Renal cortex interstitium (tissue), 11 donors: ENCODE measurements around the gene PTPRN2. TPM values are rescaled to one million over a fixed set of nuclear protein-coding genes. Genes with fewer than 3 reads are reported as not detected.

Experiments used
- DNase-seq, 11 donors: peaks; one replicate each; pipeline ENCODE4 v3.0.0-alpha.2; 2013; ENCODE audit warnings: low read depth in 9 of 11, low spot score in 4 of 11; ENCODE audit errors: extremely low read depth in 1 of 11
- polyA plus RNA-seq, 3 donors: library from polyadenylated mRNA; unstranded; fragments of 120-200 nt; gene quantifications; one replicate each; pipeline ENCODE4 v1.2.1, GENCODE V29; 2013; ENCODE audit not compliant: insufficient read length in 3 of 3

The PTPRN2 gene
- polyA plus RNA-seq, 3 donors, result 6.0 to 7.7 (median 7.2) TPM

DNA sequence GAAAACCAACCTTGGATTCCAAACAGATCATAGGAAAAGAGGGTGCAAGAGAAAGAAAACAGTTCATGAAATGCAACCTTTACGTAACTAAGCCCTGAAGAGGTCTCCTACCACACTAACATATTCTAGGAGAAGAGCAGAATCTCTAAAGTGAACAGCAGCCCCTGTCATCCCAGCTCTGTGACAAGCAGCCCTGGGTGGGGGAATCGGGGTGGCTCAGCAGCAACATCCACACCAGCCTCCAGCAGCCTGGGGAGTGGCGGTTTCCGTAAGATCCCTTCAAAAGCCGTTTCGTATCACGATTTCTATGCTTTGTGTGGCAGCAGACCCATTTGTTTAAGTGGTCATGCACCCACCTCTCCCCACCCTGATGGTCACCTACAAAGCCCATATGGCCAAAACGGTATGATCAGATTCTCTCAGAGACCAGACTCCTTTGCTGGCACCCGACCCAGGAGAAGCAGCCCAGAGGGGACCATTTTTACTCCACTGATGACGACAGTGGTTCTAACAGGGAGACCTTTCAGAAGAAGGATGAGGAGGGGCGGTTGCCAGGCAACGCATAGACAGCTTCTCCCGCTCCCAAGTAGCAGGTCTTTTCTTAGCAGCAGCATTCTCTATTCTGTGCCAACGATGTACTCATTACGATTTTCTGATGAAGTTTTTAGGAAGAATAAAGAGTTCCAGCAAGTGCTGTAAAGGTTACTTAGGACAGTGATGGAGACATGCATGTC lies 950.2 kb downstream of the PTPRN2 start:
- DNase-seq, result no peak

DNA sequence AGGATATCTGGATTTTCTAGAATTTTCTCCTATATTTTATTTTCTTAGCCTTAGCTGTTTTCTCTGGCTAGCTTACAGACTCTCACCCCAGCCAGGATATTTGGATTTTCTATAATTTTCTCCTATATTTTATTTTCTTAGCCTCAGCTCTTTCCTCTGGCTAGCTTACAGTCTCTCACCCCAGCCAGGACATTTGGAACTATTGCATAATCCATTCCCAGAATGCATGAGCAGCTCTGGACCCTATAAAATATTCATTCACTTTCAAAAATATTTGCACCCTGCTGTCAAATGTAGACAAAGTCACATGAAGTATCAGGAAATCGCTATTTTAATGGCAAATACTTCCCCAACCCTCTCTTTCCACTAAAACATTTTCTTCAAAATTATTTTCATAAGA lies 952.0 kb downstream of the PTPRN2 start:
- DNase-seq, result no peak

DNA sequence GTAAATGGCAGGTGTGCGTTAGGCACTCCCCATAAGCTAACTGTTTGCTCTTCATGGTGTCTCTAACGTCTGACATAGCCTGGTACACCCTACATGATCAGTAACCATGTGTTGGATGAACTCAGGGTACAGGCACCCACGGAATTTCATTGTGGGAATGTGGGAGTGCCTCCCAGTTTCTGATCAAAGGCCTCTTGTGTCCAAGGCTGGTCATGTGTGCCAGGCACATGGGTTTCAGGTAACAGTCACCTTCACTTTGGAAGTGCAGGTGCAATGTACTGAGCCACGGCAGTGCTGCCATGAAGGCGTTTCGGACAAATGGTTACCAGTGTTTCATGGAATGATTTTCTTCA lies 952.5 kb downstream of the PTPRN2 start:
- DNase-seq, result no peak

DNA sequence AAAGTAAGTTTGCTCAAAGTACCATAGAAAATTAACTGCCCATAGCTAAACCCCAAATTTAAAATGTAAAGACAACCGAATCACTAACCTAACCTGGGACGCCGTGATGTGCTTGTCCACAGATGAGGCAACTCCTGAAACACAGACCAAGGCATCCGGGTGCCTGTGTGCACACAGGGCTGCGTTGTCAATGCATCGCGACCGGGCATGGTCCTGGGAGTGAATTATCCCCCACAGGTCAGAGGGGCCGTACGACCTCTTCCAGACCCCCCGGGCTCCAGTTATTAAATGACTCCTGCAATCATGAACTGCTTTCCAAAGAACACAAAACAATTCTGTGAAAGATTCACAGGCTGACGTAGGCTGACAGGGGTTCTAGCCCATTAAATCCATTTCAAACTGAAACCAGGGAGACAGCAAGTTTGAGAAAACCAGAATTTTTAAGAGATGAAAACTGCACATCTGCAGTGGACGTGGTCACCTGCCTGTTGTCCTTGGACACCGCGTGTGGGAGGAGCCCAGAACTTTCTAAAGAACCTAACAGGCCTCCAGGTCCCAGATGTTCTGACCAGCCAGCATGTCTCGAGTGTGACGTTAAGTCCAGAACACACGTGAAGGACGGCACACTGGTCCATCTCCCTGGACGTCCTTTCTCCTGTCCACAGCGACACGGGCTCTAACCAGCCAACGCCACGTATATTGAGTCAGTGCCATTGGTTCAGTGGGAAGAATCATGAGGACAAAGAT lies 953.0 kb downstream of the PTPRN2 start:
- no peak for DNase-seq

DNA sequence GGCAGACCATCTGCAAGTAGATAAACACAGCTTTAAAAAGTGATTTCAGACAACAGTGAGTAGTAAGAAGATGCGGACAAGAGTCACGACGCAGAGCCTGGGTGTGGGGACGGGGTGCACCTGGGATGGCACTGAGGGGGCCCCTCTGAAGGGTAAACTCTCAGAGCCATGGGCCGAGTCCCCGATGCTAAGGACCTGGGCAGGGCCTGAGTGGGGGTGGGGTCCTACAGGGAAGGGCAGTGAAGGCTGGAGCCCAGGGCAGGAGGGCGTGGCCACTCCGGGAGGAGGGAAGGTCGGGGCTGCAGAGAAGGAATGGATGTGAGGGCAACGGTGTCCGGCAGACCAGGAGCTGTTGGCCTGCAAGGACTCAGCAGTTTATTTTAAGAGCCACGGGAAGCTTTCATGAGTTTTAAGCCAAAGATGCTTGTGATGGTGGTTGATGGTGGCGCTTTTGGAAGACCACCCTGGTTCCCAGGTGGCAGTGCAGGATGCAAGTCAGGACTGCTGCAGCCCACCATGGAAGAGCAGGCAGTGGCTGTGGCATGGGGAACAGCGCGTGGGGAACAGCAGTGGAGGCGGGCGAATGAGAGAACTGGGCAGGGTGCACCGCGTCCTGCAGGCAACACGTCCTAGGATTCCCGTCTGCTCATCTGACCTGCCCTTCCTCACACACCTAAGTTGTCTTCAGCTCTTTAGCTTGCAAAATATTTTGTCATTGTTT lies 954.0 kb downstream of the PTPRN2 start:
- DNase-seq, result no peak

DNA sequence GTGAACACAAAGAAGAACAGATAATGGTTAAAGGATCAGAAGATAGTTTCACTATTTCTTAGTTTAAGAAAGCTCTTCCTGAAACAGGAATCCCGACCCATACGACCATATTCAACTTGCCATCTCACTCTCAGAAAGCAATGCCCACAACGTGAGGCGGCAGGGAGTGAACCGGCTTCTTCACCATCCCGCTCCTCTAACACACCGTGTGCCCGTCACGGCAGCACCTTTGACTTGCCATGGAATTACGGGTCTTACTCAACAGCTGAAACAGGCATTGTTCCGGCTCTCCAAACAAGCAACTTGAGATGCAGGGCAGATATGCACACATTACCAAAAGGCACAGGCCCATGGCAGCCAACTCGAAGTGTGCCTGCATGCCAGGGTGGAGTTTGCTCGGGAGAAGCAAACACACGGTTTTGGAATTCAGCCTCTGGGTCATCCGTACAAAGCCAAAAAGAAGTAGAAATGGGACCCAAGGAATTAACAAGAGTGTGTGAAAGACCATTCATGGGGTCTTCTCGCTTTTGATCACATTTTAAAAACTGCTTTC lies 957.2 kb downstream of the PTPRN2 start:
- no peak for DNase-seq

DNA sequence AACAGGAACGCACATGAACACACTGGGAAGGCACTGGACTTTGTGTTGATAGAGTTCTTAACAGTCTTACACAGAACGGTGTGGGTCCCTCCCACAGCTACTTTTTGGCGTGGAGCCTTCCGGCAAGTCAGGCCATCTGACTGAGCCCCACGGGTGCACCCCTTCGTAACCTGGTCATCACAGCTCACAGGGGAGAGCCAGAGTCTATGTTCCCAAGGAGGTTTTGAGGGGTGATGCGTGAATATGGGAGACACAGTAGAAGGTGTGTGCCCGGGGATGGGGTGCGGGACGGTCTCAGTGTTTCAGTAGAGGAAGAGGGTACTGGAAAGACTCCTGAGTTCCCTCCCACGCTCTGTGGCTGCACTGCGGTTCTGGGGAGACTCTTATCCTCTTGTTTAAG lies 959.2 kb downstream of the PTPRN2 start:
- no peak for DNase-seq

DNA sequence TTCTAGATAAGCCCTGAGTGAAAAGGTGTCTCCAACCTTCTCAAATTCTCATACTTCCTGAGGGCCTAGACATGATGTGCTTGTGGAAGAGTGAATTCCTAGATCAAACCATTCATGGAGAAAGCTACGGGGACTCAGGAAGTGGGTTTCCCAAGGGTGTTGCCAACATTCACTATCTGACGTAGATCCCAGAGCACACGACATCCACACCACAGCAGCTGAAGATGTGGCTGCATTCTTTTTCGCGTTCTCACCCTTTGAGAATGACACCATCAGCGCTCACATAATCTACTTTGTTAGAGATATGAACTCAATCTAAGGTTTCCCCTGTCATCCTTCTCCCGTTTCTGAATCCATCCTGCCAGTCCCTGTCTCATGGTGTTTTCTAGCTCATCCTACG lies 960.0 kb downstream of the PTPRN2 start:
- no peak for DNase-seq

DNA sequence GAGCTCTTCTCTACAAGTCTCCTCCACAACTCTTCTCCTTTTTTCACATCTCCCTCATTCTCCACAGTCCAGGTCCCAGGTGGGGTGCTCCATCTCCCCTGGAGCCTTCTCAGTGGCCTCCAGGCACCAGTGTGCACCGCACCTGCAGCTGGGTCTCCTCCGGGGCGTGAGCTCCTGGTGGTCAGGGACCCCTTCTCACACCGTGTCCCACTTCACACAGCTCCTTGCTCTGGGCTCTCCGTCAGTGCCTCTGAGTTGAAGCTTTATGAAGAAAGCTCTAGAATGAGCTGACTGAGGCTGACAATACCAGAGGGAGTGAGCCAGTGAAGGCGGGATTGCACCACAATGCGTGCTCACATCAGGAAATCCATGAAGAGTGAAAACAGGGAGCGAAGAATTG lies 960.6 kb downstream of the PTPRN2 start:
- no peak for DNase-seq

DNA sequence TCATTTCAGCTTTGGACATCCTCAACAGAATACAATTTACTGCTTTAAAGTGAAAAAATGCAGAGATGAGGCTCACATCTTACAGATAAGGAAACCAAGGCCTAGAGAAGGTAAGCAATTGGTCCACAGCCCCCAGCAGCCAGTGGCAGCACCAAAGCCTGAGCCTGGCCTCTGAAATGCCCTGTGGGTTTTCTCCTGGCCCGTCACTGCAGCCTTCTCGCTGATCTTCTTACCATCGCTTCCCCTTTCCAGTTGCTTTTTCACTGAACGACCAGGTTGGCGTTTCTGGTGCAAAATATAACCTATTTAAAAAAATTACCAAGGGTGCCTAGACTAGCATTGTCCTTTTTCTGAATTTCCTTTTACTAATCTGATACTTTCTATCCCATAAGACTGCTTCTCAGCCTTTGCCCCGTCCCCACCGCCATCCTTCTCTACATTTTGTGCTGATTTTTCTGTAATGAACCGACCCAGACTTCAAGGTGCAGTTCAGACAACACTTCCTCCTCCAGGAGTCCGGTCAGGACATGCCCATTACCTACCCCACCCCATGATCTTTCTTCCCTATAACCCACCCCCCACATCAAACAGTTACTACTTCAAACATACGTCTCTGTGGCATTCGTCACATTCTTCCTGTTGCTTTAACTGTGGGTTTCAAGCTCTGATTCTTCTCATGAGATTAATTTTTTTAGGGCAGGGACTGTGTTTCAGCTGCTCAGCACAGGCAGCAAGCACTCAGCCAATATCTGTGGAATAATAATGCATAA lies 961.5 kb downstream of the PTPRN2 start:
- DNase-seq, result no peak

DNA sequence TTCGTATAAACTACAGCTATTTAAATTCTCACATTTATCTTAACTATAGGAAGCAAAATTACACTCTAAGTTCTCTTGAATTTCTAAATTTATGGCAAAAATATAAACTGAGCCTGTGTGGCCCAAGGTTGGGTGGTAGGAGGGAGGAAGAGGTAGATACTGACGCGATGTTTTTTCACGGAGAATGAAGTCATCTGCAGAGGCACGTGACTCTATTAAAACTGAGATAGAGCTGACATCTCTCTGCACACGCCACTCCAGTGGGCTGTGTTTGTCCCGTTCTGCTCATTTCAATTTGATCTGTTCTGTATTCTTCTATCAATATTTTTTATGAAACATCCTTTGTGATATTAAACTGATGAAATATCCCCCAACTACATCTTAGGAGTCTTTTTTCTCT lies 964.1 kb downstream of the PTPRN2 start:
- DNase-seq, result no peak

DNA sequence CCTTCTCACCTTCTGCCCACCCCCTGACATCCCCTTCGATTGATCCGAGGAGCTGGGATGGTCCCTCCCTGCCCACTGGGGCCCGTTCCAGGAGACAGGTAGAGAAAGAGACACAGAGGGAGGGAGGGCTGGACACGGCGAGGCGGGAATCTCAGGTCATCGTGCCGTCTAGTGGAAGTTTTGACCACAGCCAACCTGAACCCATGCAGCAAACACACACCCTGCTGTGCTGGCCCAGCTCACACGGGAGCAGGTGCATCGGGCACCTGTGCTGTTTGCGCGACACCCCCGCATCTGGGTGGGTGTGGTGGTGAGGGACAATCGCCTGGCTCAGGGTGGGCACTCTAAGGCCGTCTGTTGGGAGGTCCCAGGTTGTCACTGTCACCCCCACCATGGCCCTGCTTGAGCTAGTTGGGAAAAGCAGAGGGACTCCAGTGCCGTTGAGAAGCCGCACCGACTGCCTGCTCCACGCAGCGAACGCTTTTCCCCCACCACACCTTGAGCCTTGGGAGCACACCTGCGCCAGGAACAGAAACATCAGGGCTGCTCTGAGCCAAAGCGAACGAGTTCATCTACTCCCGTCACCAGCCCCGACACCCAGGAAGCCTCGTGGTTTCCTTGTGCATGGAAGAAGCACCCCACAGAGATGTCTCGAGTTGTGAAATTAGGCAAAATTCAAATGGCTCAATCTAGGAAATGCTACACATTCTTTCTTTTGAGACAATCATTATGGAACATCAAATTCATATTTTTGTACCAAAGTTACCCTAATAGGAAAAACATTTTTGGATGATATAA lies 965.0 kb downstream of the PTPRN2 start:
- no peak for DNase-seq

DNA sequence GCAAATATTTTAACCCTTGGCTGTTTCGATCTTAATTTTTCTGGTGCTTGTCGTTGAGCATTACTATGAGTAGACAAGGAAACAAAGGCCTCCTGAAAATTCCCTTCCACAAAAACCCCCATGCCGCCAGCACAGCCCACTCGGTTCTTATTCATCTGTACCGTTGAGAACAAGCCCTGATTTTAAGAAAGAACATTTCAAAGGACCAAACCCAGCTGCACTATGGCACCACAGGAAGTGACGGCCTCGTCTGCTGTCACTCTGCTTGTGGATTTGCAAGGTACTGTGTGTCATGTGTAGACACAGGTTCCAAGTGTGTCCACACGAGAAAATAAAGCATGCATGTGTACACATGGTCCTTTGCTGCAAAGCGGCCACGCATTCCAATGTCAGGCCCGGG lies 965.6 kb downstream of the PTPRN2 start:
- no peak for DNase-seq

DNA sequence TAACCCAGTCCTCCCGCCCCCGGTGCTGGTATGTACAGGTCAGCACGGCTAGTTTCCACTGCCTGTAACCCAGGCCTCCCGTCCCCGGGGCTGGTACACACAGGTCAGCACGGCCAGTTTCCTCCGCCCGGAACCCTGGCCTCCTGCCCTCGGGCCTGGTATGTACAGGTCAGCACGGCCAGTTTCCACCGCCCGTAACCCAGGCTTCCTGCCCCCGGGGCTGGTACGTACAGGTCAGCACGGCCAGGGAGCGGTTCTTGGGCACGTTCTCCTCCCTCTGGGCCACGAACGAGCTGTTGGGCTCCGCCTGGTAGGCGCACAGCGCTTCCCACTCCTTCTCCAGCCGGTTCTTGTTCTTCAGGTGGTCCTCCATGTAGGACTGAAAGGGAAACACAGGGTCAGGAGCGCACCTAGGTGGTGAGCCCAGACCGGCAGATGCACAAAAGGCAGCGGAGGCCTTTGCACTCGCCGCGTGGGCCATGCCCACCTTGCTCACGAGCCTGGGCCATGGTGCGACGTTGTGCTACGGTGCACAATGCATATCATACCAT lies 966.4 kb downstream of the PTPRN2 start:
- DNase-seq, result no peak

DNA sequence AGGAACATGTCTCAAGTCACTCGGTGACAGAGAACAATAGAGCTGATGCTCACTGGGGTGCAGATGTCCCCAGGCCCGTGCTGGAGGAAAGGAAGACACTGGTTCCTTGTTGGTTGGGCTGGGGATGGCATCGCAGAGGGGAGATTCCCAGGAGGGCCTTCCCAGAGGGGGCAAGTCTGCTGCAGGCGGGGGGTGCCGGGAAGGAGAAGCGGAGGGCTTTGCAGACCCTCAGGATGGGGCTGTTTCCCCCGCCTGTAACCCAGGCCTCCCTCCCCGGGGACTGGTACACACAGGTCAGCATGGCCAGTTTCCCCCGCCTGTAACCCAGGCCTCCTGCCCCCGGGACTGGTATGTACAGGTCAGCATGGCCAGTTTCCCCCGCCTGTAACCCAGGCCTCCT lies 967.0 kb downstream of the PTPRN2 start:
- DNase-seq, result no peak

DNA sequence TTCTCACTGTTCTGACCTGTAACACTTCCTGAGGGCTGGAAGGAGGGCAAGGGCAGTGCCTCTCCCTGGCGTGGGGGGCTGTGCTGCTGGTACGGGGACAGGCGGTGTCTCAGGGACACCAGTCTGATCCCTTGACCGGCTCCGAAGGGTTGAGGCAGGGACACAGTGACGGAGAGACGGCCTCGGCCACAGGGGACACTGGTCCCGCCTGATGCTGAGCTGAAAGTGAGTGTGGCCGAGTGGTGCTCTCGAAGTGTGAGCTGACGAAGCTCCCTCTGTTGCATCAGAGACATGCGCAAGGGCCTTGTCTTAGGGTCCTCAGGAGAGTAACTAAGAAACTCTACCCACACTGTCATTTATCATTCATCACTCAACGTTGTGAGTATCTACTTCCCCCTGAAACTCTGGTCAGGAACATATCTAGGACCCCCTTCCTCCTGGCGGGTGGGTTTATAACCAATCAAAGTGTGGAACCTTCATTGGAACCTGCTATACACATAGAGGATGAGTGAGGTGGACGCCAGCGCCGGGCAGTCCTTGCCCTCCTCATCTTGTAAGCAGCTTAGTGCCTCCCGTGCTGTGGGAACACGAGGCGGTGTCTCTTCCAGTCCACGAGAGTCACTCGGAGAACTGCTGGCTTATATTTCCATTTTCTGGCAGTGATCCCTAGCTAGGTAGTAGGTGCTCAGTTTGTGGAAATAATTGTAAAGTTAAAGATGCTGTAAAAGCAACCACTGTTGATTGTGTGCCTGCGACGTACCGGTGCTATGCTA lies 967.7 kb downstream of the PTPRN2 start:
- no peak for DNase-seq

DNA sequence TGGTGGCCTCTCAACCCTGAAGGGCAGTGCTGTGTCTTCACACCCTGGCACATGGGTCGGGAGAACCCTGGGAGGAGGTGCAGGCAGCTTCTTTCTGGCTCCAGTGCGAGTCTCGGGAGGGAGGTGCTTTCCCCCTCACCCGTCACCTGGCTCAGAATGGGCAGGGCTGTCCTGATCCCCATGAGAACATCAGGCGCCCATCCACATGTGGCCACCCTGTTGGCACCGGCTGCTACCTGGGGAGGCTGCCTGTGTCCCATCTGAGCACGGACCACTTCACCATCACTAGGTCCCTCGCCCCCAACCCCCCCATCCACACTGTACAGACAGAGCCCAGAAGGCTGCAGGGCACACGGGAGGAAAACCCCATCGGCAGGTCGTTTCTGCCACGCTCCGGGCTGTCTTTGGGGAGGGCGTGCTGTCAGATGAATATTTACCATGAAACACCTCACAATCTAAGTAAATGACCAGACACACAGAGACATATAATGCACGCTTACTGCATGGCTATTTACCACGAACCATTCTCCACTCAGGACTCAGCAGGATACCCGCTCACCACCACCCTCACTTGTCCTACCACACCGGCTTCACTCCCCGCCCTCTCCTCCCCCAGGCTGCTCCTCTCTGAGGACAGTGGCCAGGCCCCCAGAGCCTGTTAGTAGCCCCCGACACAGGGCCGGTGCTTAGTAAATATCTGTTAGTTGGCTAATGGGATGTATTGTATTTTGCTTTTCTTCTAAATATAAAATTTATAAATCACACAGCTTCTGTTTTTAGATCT lies 968.6 kb downstream of the PTPRN2 start:
- no peak for DNase-seq
